Heart left ventricle (tissue), 13 donors: Measurements from ENCODE around the gene SZRD1.

Experiments used
- POLR2A ChIP-seq, 2 donors: fragments of 450-650 bp; IDR thresholded peaks; one replicate each; pipeline ENCODE4 v1.6.1; 2017; ENCODE audit warnings: antibody characterized with exemption in 2 of 2, mild to moderate bottlenecking in 2 of 2, moderate library complexity in 2 of 2
- TF ChIP-seq, protein P1 (sequence below), 12 donors: fragments of 200-600 bp; sonication (generic) in 4 of 12; IDR thresholded peaks; one replicate each; pipeline versions ENCODE4 v1.5.0 to v1.8.0; 2018 to 2022; ENCODE audit warnings: antibody characterized with exemption in 12 of 12, mild to moderate bottlenecking in 5 of 12
- donor health status: ischemic (EF 13 %, LVEDD 7.1; RV severe dilation, severe dysfunction).
- donor health status: DM: no; HTN: yes; CAD: no.
- donor health status: DM: no; HTN: no; CAD: no.
- donor health status: ischemic (EF 25% LVEDD 6.9; RV normal size, moderate dysfunction).
- donor health status: ischemic (EF 25% LVEDD 5.7; RV mildly dilated, moderate dysfunction).
- donor health status: ischemic (EF 35%, LVEDD 5.7; RV mildly dilated, moderate dysfunction).
- donor health status: nonischemic (EF 11% LVEDD 7.7; RV severe dilation, severe dysfunction).
- donor health status: DM: yes; HTN: yes; CAD: no.
- donor health status: PGD.
- donor health status: ischemic (EF 29% LVEDD 5.4; RV normal size, mild dysfunction).
- donor health status: nonischemic (EF 23%, LVEDD 6.1; RV moderate dilation, normal function).

GRCh38 chr1:16340673-16341072, 26.4 kb upstream of the SZRD1 start:
- TF ChIP-seq POLR2A (IDR thresholded peaks at IDR 0.05): no peak
- TF ChIP-seq, protein P1, sequence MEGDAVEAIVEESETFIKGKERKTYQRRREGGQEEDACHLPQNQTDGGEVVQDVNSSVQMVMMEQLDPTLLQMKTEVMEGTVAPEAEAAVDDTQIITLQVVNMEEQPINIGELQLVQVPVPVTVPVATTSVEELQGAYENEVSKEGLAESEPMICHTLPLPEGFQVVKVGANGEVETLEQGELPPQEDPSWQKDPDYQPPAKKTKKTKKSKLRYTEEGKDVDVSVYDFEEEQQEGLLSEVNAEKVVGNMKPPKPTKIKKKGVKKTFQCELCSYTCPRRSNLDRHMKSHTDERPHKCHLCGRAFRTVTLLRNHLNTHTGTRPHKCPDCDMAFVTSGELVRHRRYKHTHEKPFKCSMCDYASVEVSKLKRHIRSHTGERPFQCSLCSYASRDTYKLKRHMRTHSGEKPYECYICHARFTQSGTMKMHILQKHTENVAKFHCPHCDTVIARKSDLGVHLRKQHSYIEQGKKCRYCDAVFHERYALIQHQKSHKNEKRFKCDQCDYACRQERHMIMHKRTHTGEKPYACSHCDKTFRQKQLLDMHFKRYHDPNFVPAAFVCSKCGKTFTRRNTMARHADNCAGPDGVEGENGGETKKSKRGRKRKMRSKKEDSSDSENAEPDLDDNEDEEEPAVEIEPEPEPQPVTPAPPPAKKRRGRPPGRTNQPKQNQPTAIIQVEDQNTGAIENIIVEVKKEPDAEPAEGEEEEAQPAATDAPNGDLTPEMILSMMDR (IDR thresholded peaks at IDR 0.05): no peak
